Lower lobe of right lung (tissue), 2 donors: ENCODE results near the gene TRPM2. TPM values are rescaled to one million over a fixed set of nuclear protein-coding genes. Genes with fewer than 3 reads are reported as not detected.

Experiments
- ATAC-seq, 2 donors: fragments of 200-7000 bp; cut with Tn5 transposase; one replicate each; pipeline ENCODE4 v1.9.1; 2020 to 2022; ENCODE audit warnings: mild to moderate bottlenecking in 2 of 2, moderate library complexity in 2 of 2
- DNase-seq: peaks from one replicate; pipeline ENCODE4 v3.0.0-alpha.2; 2020
- H3K27ac ChIP-seq: fragments of 200-600 bp; one replicate; pipeline ENCODE4 v1.8.0; 2022
- H3K27me3 ChIP-seq: fragments of 200-600 bp; one replicate; pipeline ENCODE4 v1.8.0; 2022; ENCODE audit warnings: low read depth
- H3K36me3 ChIP-seq: fragments of 200-600 bp; one replicate; pipeline ENCODE4 v1.8.0; 2022; ENCODE audit warnings: mild to moderate bottlenecking
- H3K4me1 ChIP-seq: fragments of 200-600 bp; one replicate; pipeline ENCODE4 v1.8.0; 2022
- H3K4me3 ChIP-seq: fragments of 200-600 bp; one replicate; pipeline ENCODE4 v1.8.0; 2022; ENCODE audit warnings: mild to moderate bottlenecking
- H3K9me3 ChIP-seq: fragments of 200-600 bp; one replicate; pipeline ENCODE4 v1.8.0; 2022
- CTCF ChIP-seq: fragments of 200-600 bp; IDR thresholded peaks from one replicate; pipeline ENCODE4 v1.8.0; 2022; ENCODE audit warnings: antibody characterized with exemption, mild to moderate bottlenecking
- intact Hi-C: fragments of 100-400 bp; cut with DNase I; formaldehyde crosslinking; loops from one replicate; pipeline ENCODE4 v1.11.0; 2022
- total RNA-seq: library from RNA; stranded (reverse); fragmentation: NEBNext Ultra II Directional; extraction: Animal tissue kit (Norgen Biotek cat#: 25700); gene quantifications from one replicate; pipeline ENCODE4 v1.2.1, GENCODE V29; 2021
- donor health status: DM: no; HTN: yes; CAD: no; lungs with severe emphysema.

TRPM2 gene
- total RNA-seq, 1 donor from 2014 or later: 17.9 TPM

- Histone ChIP-seq H3K36me3 (no peaks in the 10 kb centered on the region), H3K27ac (no peak overlapping the region), H3K27me3 (no peaks in the 10 kb centered on the region), H3K9me3 (peaks cover 32% of the 10 kb centered on the region), H3K4me3 (no peak overlapping the region), H3K4me1 (no peaks in the 10 kb centered on the region)
- DNase-seq: no peak
- no peak for TF ChIP-seq CTCF
- no peak for ATAC-seq
- intact Hi-C loops: no loop called here
Observed at GRCh38 chr21:44381874-44382273, 28.5 kb downstream of the TRPM2 start.

- Histone ChIP-seq H3K36me3 (no peaks in the 10 kb centered on the region), H3K27ac (no peak overlapping the region), H3K27me3 (no peaks in the 10 kb centered on the region), H3K4me1 (no peaks in the 10 kb centered on the region), H3K9me3 (peaks cover 37% of the 10 kb centered on the region), H3K4me3 (no peak overlapping the region)
- intact Hi-C loops: no loop called here
- no peak for DNase-seq
- TF ChIP-seq CTCF: no peak
- no peak for ATAC-seq
Observed at GRCh38 chr21:44382536-44382935, 29.1 kb downstream of the TRPM2 start.

- H3K27ac ChIP-seq: no peak overlapping the region
- H3K27me3 ChIP-seq: no peaks in the 10 kb centered on the region
- ATAC-seq (no peak), DNase-seq (no peak)
- H3K36me3 ChIP-seq: no peaks in the 10 kb centered on the region
- TF ChIP-seq CTCF: no peak
- intact Hi-C loops: no loop called here
- no peak overlapping the region for H3K4me3 ChIP-seq
- H3K9me3 ChIP-seq: peaks cover 37% of the 10 kb centered on the region
- no peaks in the 10 kb centered on the region for H3K4me1 ChIP-seq
Observed at GRCh38 chr21:44383216-44383615, 29.8 kb downstream of the TRPM2 start.

GRCh38 chr21:44384968-44385367 is 31.5 kb downstream of the TRPM2 start:
- H3K4me3 ChIP-seq: no peak overlapping the region
- no peaks in the 10 kb centered on the region for H3K27me3 ChIP-seq
- ATAC-seq (no peak), DNase-seq (no peak)
- no peak overlapping the region for H3K27ac ChIP-seq
- H3K36me3 ChIP-seq: no peaks in the 10 kb centered on the region
- intact Hi-C loops: no loop called here
- TF ChIP-seq CTCF: no peak
- peaks cover 37% of the 10 kb centered on the region for H3K9me3 ChIP-seq
- no peaks in the 10 kb centered on the region for H3K4me1 ChIP-seq

- intact Hi-C loops: no loop called here
- H3K36me3 ChIP-seq: no peaks in the 10 kb centered on the region
- H3K27ac ChIP-seq: no peak overlapping the region
- no peak for DNase-seq
- peaks cover 32% of the 10 kb centered on the region for H3K9me3 ChIP-seq
- no peaks in the 10 kb centered on the region for H3K4me1 ChIP-seq
- H3K27me3 ChIP-seq: no peaks in the 10 kb centered on the region
- ATAC-seq: no peak
- no peak for TF ChIP-seq CTCF
- no peak overlapping the region for H3K4me3 ChIP-seq
Observed at GRCh38 chr21:44389335-44389734, 35.9 kb downstream of the TRPM2 start.

GRCh38 chr21:44390886-44391285 is 37.5 kb downstream of the TRPM2 start:
- H3K4me1 ChIP-seq: no peaks in the 10 kb centered on the region
- ATAC-seq (no peak), DNase-seq (no peak)
- peaks cover 17% of the 10 kb centered on the region for H3K9me3 ChIP-seq
- H3K4me3 ChIP-seq: no peak overlapping the region
- H3K27me3 ChIP-seq: no peaks in the 10 kb centered on the region
- TF ChIP-seq CTCF: no peak
- H3K27ac ChIP-seq: no peak overlapping the region
- no peaks in the 10 kb centered on the region for H3K36me3 ChIP-seq
- intact Hi-C loops: no loop called here
